GM21737 (cell line): ENCODE results near the gene GARS1.
"Not testable (repeated sequence)": the region's sequence is repeated elsewhere in the genome, so short reads cannot be mapped to it uniquely, and the experiment has no call there.

ENCODE experiments used
- ATAC-seq: cut with Tn5 transposase; IDR thresholded peaks from one replicate; pipeline ENCODE4 v1.9.1; 2021; ENCODE audit warnings: mild to moderate bottlenecking, moderate library complexity; ENCODE audit not compliant: unreplicated experiment

The GARS1 gene

DNA sequence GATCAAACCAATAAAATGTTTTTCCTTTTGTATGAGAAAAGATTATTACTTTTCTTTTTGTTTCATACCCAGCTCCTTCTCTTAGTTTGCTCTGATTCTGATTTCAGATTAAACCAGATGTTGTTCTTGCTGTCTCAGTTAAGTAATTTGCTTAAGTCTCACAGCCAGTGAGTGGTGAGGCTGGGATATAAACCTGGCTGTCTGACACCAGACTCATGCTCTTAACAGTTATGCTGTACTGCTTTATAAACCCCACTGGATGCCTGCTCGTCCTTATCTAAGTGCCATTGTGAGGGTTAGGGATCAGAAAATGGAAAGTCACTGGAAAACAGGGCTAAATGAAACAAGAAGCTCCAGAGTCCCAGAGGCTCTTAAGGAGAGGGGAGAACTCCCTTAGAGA, 24.3 kb downstream of the GARS1 start:
- ATAC-seq = no peak

DNA sequence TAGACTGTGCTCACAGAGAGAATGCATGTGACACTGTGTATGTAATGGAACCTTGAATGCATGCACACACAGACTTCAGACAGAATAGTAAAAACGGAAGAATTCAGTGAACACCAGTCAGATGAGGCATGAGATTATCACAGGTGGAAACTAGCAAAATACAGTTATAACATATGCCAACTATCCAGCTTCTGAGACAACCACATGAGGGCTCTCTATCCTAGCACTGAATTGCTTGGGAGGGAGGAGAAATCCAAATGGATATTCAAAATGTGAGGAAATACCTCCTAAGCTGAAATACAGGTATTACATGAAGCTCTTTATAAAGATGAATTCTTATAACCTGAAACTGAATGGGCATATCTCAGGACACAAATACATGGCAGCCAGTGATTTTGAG, 30.6 kb downstream of the GARS1 start:
- ATAC-seq = no peak

DNA sequence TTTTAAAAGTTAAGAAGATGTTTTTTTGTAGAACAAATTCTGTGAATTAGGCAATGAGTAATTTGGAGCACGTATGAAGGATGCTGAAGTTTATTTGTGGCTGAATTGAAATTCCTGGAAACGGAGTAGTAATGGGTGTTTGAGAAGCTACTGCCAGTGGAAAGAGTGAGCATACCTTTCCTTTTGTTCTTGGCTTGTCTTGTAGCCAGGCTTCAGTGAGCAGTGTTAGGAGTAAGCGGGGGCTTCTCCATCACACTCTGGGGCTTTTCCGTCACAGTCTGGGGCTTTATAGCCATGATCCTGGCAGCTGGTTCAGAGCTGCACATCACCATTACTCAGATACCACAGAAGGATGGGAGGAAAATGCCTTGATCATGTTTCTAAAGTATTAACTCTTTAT, 32.3 kb downstream of the GARS1 start:
- ATAC-seq = no peak

DNA sequence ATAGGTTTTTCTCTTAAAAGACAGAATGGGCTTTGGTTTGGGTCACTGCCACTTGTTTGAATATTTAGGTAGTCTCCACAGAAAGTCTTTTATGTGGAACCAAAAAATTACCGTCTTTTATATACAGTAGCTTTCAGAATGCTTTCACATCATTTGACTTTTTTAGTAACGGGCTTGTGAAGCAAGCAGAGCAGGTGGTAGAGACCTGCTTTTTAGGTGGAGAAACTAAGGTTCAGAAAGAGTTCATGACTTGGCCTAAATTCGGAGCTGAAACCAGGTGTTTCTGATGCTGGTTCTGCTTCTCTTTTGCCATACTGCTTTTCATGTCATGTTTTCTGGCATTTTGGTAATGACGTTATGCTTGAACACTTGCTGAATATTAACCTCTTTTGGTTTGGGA, 36.3 kb downstream of the GARS1 start:
- ATAC-seq = no peak

DNA sequence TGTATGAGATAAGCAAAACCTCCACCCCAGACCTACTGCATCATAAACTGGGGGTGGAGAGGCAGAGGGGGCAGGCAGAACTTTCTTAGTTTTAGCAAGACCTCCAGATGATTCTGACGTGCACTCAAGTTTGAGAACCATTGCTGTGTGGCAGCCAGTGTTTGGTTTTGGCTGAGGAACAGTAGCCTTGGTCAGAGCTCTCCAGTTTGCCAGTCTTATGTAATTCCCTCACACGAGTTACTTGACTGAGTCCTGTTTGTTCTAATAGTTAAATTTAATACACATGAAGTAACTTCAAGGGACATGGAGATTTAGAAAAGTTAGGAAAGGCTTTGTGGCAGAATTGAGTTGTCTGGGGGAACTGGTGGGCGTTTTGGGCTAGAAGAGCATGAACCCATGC, 38.5 kb downstream of the GARS1 start:
- no peak for ATAC-seq

GRCh38 chr7:30634193-30634626, 39.5 kb downstream of the GARS1 start:
- ATAC-seq = no peak

DNA sequence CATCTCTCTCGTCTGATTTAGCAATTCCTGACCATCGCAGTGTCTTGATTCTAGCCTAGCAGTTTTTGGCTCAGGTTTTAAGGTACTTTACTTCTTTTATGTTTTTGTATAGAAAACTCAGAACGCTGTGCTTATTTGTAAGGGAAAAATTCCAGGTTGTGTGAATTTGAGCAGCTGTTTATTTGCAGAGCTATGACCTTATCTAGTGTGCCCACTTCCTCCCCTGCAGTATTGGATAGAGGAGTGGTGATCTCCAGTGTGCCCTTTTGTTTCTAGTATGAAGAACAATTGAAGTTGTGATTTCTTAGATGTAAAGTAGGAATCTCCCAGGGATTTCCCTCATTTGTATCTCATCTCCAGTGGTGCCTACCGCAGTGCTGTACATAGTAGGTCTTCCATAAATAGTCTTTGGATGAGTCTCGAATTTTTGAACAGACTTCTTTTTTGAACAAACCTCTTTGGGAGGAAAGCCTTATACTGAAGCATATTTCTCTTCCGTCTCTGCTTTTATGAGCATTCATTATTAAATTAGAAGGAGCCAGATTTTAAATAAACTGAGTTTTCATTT, 40.0 kb downstream of the GARS1 start:
- ATAC-seq = no peak

GRCh38 chr7:30635798-30636197, 41.1 kb downstream of the GARS1 start:
- ATAC-seq = no peak

- ATAC-seq = not testable (repeated sequence)
These were observed 47.6 kb downstream of the GARS1 start for GRCh38 chr7:30642322-30642721.

DNA sequence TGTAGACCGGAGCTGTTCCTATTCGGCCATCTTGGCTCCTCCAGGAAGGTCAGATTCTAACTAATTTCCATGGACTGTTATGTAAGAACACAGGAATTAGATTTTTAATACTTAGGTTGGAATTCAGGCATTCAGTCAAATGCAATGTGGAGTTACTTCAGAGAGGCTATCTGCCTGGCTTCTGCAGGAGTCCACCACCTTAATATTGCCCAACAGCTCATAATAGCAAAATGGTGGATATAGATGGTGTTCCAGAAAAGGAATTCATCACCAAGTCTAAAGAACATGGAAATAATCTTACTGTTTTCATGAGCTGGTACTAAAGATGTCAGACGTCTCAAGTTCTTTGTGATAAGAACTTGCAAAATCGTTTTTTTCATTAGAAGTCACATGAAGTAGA, 48.1 kb downstream of the GARS1 start:
- no peak for ATAC-seq

DNA sequence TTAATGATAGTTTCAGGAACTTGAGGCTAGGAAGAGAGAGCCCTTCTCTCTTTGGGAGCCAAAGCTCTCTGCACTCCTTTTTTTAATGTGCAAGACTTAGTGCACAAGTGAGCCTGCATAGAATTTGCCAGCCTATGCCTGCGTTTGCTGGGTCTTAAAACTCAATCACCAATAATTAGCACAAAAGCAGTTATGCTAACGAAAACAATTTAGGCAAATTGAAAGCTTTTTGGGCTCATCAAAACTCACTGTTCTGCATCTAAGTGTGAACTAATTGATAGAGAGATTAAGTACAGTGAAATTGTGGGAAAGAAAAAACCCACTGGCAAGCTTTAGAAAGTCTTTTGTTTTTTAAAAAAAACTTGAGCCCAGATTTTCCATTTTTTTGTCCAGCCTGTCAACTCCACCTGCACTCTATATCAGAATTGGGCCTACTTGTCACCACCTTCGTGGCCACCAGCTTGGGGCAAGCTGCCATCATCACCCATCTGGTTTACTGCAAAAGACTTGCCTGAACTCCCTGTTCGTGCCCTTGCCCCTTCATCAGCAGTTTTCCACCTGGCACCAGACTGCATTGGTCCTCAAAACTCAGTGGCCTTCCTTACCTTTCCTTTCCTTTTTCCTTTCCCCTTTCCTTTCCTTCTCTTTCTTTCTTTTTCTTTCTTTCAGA, 49.7 kb downstream of the GARS1 start:
- no peak for ATAC-seq

DNA sequence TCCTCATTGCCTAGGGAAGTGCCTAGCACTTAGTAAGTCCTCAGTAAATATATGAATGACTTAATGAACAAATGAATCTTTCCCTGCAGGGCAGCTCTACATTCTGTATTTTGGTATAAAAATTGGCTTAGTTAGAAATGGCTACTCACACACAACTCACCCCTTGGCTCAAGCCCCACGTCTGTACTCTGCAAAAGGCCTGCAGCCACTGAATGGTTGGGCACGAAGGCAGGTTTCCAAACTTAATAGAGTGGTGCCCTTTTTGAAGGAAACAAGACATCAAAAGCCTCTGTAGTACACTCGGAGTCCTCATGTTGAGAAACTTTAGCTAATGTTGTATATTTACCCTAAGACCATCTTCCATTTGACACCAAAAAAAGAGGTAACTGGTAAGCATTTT, 51.0 kb downstream of the GARS1 start:
- no peak for ATAC-seq

- no peak for ATAC-seq
These were observed 51.5 kb downstream of the GARS1 start for GRCh38 chr7:30646154-30646553.

DNA sequence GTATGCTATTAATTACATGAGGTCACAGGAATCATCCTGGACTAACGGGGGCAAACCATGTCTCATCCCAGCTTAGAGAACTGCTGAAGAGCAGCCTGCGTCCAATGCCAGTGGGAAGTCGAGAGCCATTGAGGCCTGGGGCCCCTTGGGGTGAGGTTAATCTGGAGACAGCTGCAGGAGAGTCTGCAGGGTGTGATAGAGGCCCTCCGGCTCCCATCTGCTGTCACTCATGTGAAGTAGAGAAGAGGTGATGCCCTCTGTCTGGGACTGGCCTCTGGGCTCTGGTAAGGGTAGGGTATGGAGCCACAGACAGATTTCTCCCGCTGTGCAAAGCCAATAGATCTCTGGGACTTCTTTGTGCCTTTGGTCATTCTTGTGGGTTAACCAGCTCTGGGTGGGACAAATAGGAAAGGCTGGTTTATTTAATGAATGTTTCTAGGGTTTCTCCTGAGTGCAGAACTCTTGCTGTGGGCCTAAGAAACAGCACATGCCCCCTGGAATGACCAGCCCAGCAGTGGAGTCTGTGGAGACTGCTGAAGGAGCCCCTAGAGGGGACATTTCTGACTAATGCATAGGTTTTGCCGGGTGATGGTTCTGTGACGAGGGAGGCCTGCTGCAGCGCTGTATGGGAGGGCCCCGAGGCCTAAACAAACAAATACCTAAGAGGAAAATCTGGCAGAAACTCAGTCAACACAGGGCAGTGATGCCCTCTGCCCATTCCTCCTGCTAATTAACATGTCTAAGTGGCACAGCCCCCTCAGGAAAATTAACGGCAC, 53.1 kb downstream of the GARS1 start:
- no peak for ATAC-seq

GRCh38 chr7:30648744-30649540, 54.3 kb downstream of the GARS1 start:
- no peak for ATAC-seq

DNA sequence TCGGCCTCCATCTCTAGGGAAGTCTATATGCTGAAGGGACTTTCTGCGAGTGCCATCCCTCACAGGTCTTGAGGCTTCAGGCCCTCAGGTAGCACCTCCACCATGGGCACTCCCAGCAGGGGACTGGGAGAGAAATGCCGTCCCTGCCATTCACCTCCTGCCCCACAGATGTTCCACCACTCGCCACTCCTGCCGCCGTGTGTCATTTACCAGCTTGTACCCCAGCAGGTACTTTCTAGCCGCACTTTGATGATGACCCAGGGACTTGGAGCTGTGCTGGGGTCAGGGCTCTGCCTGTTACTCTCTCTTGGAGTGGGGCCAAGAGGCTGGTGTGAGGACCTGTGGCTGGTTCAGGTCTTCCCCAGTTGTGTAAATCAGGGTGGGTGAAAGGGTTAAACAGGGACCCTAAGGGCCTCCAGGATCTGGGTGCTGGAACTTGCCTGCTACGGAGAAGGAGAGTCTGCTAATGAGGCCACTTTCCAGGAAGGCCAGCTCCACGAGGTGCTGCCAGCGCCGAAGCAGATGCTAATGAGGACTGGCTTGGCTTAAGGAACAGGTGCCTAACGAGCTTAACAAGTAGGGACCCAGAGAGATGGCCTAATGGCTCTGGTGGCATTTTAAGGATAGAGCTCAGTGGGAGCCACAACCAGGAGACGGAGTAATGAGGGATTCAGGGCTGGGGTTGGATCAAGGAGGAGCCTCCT, 55.2 kb downstream of the GARS1 start:
- no peak for ATAC-seq

- no peak for ATAC-seq
These were observed 55.7 kb downstream of the GARS1 start for GRCh38 chr7:30650421-30650808.

DNA sequence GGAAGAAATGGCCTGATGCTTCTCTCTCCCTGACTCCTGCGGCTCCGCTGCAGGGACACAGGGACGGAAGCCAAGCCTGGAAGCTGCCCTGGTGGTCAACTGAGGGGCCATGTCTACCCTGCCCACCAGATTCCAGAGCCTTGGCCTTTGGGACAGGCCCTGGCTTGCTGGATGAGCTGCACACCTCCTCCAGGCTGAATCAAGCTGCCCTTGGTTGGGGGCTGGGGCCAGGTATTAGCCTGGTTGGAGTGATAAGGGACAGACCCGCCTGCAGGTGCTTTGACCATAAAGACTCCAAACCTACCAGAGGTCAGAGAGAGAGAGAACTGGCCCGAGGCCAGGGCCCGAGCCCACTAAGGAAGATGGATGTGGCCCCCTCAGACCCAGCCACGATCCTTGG, 57.5 kb downstream of the GARS1 start:
- no peak for ATAC-seq

DNA sequence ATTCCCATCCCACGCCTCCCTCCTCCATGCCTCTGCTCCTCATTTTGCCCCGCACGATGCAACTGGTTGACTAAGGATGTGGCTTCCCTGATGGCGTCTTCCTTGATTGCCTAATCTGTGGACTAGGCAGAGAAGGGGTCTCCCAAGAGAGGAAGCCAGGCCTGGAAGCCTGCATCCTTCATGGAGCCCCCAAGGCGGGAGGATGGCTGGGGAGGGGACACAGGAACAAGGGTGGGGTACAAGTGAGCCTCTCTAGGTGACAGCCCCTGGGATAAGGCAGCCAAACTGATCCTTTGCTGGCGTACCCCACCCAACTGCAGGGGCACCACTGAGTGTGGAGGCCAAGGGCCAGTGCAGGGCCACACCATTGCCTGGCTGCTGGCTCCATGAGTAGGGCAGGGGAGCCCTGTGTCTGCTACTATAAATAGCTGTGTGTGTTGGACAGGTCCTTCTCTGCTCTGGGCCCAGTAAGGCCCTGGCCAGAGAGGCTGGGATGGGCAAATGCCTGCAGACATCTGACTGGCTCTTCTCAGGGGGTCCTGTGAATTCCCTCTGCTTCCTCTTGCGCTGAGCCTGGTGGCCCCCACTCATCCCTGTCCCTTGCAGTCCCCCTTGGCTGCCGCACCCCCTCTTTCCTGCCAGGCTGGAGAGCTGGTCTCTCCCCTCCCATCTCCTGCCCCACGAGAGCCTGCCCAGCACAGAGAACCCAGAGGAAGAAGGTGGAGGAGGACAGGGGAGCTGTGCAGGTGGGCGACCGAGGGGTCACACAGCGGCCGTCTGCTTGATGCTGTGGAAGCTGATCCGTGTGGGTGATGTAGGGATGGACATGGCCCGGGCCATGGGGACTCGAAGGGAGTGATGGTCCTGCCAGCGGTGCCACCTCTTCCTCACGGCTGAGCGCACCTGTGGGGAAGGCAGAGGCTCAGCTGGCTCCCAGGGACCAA, 58.3 kb downstream of the GARS1 start:
- ATAC-seq = no peak
